Measurements from ENCODE around the gene PEX10.

PEX10 gene

DNA sequence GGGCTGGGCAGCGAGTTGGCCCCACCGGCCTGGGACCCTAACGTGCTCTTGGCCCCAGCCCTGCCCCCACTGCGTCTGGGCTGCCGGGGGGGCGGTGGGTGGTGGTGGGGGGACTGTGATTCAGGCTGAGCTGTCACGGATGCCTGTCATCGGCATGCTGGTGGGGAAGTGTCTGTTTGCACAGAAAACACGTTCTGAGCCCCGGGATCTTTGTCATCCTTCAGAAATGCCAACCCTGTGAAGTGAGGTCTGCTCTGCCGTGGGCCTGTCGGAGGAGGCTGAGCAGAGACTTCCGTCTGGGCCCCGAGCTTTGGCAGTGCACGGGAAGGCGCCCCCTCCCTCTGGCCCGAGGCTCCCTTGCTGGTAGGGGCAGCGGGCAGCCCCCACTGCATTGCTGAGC lies 39.4 kb upstream of the PEX10 start:
- TF ChIP-seq RAD21 (IDR thresholded peaks at IDR 0.05; ENCODE audit: low read depth): no peak
- no peak for TF ChIP-seq USF1 (IDR thresholded peaks at IDR 0.05)
- no peak for TF ChIP-seq EP300 (IDR thresholded peaks at IDR 0.05; ENCODE audit: borderline replicate concordance)
- TF ChIP-seq TAF1 (IDR thresholded peaks at IDR 0.05; ENCODE audit: low read depth): no peak
- TF ChIP-seq ZBTB7A (IDR thresholded peaks at IDR 0.05; ENCODE audit: low read depth): no peak
- no peak for TF ChIP-seq EGR1 (IDR thresholded peaks at IDR 0.05)
- no peak for TF ChIP-seq CEBPB (IDR thresholded peaks at IDR 0.05)
- no peak for TF ChIP-seq CREB1 (IDR thresholded peaks at IDR 0.05; ENCODE audit: low read depth)
- TF ChIP-seq TEAD4 (IDR thresholded peaks at IDR 0.05): no peak
- no peak for TF ChIP-seq NFIC (IDR thresholded peaks at IDR 0.05)

DNA sequence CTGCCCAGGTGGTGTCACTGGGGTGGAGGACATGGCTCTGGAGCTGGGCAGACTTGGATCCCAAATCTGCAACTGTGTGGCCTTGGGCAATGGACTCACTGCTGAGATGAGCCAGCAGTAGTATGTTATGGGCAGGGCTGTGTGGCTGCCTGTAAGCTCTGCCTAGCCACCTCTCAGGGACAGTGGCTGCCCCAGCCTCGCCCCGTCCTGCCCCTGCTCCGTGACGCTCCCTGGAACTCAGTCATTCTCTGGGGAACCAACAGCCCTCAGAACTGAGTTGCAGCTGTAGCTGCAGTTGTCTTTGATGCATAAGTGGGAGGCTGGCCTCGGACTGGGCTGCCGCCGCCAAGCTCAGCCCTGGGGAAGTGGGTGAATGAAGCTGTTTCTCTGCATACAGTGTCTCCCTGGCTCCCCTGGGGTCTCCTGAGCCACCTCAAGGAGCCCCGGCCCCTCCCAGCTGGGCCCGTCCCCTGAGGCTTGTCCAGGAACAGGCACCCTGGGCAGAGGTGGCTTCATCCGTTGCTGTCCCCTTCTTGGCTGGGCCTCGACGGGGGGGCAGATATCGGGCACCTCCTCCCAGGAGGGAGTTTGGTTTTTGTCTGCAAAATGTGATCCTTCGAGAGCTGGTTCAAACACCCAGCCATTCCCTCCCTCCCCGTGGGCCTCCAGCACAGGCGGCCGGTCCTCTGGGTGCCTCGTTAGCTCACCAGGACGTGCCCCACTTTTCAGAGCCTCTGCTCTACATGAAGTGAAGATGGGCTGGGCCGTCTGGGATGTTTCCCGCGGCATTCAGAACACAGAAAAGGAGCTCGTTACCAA lies 37.5 kb upstream of the PEX10 start:
- TF ChIP-seq EP300 (IDR thresholded peaks at IDR 0.05; ENCODE audit: borderline replicate concordance) (no peak), REST (IDR thresholded peaks at IDR 0.05; ENCODE audit: low read depth) (no peak), USF1 (IDR thresholded peaks at IDR 0.05) (no peak), YY1 (IDR thresholded peaks at IDR 0.05; ENCODE audit: low read depth) (no peak), CEBPB (IDR thresholded peaks at IDR 0.05) (no peak), TEAD4 (IDR thresholded peaks at IDR 0.05) (no peak), FOXM1 (IDR thresholded peaks at IDR 0.05; ENCODE audit: borderline replicate concordance, low read depth) (no peak), CREB1 (IDR thresholded peaks at IDR 0.05; ENCODE audit: low read depth) (no peak), RAD21 (IDR thresholded peaks at IDR 0.05; ENCODE audit: low read depth) (no peak), NFIC (IDR thresholded peaks at IDR 0.05) (no peak)
- TF ChIP-seq, protein P1, sequence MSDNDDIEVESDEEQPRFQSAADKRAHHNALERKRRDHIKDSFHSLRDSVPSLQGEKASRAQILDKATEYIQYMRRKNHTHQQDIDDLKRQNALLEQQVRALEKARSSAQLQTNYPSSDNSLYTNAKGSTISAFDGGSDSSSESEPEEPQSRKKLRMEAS (IDR thresholded peaks at IDR 0.05): no peak

DNA sequence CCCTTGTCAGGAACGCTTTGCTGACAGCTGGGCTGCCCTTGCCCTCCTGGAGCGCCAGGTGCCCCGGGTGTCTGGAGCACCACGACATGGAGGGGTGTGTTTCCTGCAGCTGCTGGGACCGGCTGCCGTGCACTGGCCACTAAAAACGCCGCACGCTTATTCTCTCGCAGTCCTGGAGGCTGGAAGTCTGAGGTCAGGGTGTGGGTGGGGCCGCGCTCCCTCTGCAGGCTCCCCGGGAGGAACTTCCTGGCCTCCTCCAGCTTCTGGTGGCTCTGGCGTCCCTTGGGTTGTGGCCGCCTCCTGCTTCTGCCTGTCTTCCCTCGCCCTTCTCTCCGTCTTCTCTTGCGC lies 35.7 kb upstream of the PEX10 start:
- no peak for TF ChIP-seq FOXM1 (IDR thresholded peaks at IDR 0.05; ENCODE audit: borderline replicate concordance, low read depth)
- no peak for TF ChIP-seq USF1 (IDR thresholded peaks at IDR 0.05)
- no peak for TF ChIP-seq YY1 (IDR thresholded peaks at IDR 0.05; ENCODE audit: low read depth)
- TF ChIP-seq, protein P1 (IDR thresholded peaks at IDR 0.05): no peak
- no peak for TF ChIP-seq TEAD4 (IDR thresholded peaks at IDR 0.05)
- no peak for TF ChIP-seq CREB1 (IDR thresholded peaks at IDR 0.05; ENCODE audit: low read depth)
- TF ChIP-seq TCF12 (IDR thresholded peaks at IDR 0.05; ENCODE audit: low read depth): no peak
- no peak for TF ChIP-seq ZBTB7A (IDR thresholded peaks at IDR 0.05; ENCODE audit: low read depth)
- no peak for TF ChIP-seq TAF1 (IDR thresholded peaks at IDR 0.05; ENCODE audit: low read depth)
- no peak for TF ChIP-seq REST (IDR thresholded peaks at IDR 0.05; ENCODE audit: low read depth)
- TF ChIP-seq EGR1 (IDR thresholded peaks at IDR 0.05): no peak
- TF ChIP-seq CEBPB (IDR thresholded peaks at IDR 0.05): no peak
- TF ChIP-seq EP300 (IDR thresholded peaks at IDR 0.05; ENCODE audit: borderline replicate concordance): no peak
- no peak for TF ChIP-seq NFIC (IDR thresholded peaks at IDR 0.05)

- TF ChIP-seq EP300 (IDR thresholded peaks at IDR 0.05; ENCODE audit: borderline replicate concordance) (no peak), TEAD4 (IDR thresholded peaks at IDR 0.05) (no peak), USF1 (IDR thresholded peaks at IDR 0.05) (no peak)
Measured at GRCh38 chr1:2447276-2448097, 35.1 kb upstream of the PEX10 start.

DNA sequence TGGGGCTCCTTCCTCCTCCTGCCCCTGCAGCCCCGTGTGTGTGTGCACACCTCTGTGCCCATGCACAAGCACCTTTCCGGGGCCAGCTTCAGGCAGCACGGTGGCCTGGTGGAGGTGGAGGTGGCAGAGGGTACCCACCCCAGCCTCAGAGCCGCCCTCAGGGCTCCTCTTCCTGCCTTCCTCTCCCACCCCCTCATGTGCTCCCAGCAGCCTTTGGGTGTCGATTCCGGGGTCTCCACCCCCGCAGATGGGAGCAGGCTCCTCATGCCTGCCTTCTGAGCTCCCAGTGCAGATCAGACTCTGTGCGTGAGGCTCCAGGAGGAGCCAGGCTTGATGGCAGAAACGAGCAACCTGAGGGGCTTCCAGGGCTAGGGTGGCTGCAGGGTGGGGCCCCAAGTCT lies 34.5 kb upstream of the PEX10 start:
- TF ChIP-seq TEAD4 (IDR thresholded peaks at IDR 0.05): no peak
- TF ChIP-seq FOXM1 (IDR thresholded peaks at IDR 0.05; ENCODE audit: borderline replicate concordance, low read depth): no peak
- TF ChIP-seq YY1 (IDR thresholded peaks at IDR 0.05; ENCODE audit: low read depth): no peak
- TF ChIP-seq, protein P1 (IDR thresholded peaks at IDR 0.05): no peak
- TF ChIP-seq NFIC (IDR thresholded peaks at IDR 0.05): no peak
- no peak for TF ChIP-seq TCF12 (IDR thresholded peaks at IDR 0.05; ENCODE audit: low read depth)
- no peak for TF ChIP-seq EP300 (IDR thresholded peaks at IDR 0.05; ENCODE audit: borderline replicate concordance)
- TF ChIP-seq TAF1 (IDR thresholded peaks at IDR 0.05; ENCODE audit: low read depth): no peak
- no peak for TF ChIP-seq RAD21 (IDR thresholded peaks at IDR 0.05; ENCODE audit: low read depth)
- TF ChIP-seq ZBTB7A (IDR thresholded peaks at IDR 0.05; ENCODE audit: low read depth): no peak
- no peak for TF ChIP-seq CEBPB (IDR thresholded peaks at IDR 0.05)
- TF ChIP-seq EGR1 (IDR thresholded peaks at IDR 0.05): no peak
- TF ChIP-seq CREB1 (IDR thresholded peaks at IDR 0.05; ENCODE audit: low read depth): no peak
- no peak for TF ChIP-seq REST (IDR thresholded peaks at IDR 0.05; ENCODE audit: low read depth)

Data from Ishikawa (cell line).